B cell (primary cell): ENCODE results near the gene MCOLN1. TPM values are rescaled to one million over a fixed set of nuclear protein-coding genes. Genes with fewer than 3 reads are reported as not detected.

Source experiments
- ATAC-seq: fragments of 200-7000 bp; cut with Tn5 transposase; one replicate; pipeline ENCODE4 v1.10.0; 2021; ENCODE audit warnings: low read depth, mild to moderate bottlenecking, moderate number of reproducible peaks, moderate library complexity
- CTCF ChIA-PET: fragments of 350-600 bp; sonication (Branson Sonifier 250); formaldehyde crosslinking; loops from one replicate; lab custom pipeline; 2021; ENCODE audit warnings: antibody characterized with exemption, inconsistent platforms; lab: Charles Lee
- POLR2A ChIA-PET: fragments of 350-600 bp; sonication (Branson Sonifier 250); formaldehyde crosslinking; loops from one replicate; lab custom pipeline; 2021; ENCODE audit warnings: antibody characterized with exemption; lab: Charles Lee
- DNase-seq: peaks from one replicate; pipeline ENCODE4 v3.0.0; 2013
- H2AFZ ChIP-seq: 2 replicates; pipeline ENCODE4 v1.6.1; 2012; ENCODE audit warnings: mild to moderate bottlenecking, low read depth, low read length; ENCODE audit not compliant: insufficient read depth, poor library complexity, severe bottlenecking
- H3K27ac ChIP-seq, 2 donors: 1 replicate in 1 of 2; 2 replicates in 1 of 2; pipeline ENCODE4 v1.5.1; 2012 to 2013; ENCODE audit warnings: low read length in 2 of 2, mild to moderate bottlenecking in 2 of 2, moderate library complexity in 1 of 2
- H3K27me3 ChIP-seq, 4 experiments: fragments of 200-600 bp in 1 of 4; sonication (generic) in 1 of 4; replicated peaks in 1 of 4; 1 replicate in 2 of 4; 2 replicates in 2 of 4; pipeline versions ENCODE4 v1.6.1 to v1.7.0; 2013 to 2016; ENCODE audit warnings: low read length in 3 of 4, mild to moderate bottlenecking in 2 of 4, mixed read lengths in 1 of 4, moderate library complexity in 1 of 4; ENCODE audit not compliant: insufficient read depth in 4 of 4, control insufficient read depth in 3 of 4; ENCODE audit errors: control extremely low read depth in 1 of 4
- H3K36me3 ChIP-seq, 2 experiments: replicated peaks in 1 of 2; 1 replicate in 1 of 2; 2 replicates in 1 of 2; pipeline versions ENCODE4 v1.6.1 to v1.7.1; 2013; ENCODE audit warnings: low read length in 1 of 2; ENCODE audit not compliant: insufficient read depth in 2 of 2, control insufficient read depth in 1 of 2; ENCODE audit errors: control extremely low read depth in 1 of 2, extremely low read depth in 1 of 2
- H3K4me1 ChIP-seq, 2 donors: fragments of 200-600 bp in 1 of 2; sonication (generic) in 1 of 2; 1 replicate in 1 of 2; 2 replicates in 1 of 2; pipeline versions ENCODE4 v1.5.1 to v1.6.1; 2013 to 2017; ENCODE audit warnings: low read length in 2 of 2; ENCODE audit not compliant: control insufficient read depth in 2 of 2, insufficient read depth in 2 of 2
- H3K4me2 ChIP-seq: replicated peaks from 2 replicates; pipeline ENCODE3; 2012; ENCODE audit warnings: mild to moderate bottlenecking, low read depth, low read length; ENCODE audit not compliant: poor library complexity, severe bottlenecking
- H3K4me3 ChIP-seq, 5 experiments: fragments of 200-600 bp in 1 of 5; sonication (generic) in 1 of 5; 1 replicate in 3 of 5; 2 replicates in 2 of 5; pipeline versions ENCODE4 v1.5.1 to v1.7.0; 2011 to 2016; ENCODE audit warnings: low read length in 4 of 5, mild to moderate bottlenecking in 4 of 5, low read depth in 2 of 5, control low read depth in 1 of 5, moderate library complexity in 1 of 5; ENCODE audit not compliant: insufficient read depth in 1 of 5; ENCODE audit errors: control extremely low read depth in 1 of 5, extremely low read depth in 1 of 5
- H3K79me2 ChIP-seq: fragments of 200-600 bp; sonication (generic); one replicate; pipeline ENCODE4 v1.6.0; 2016; ENCODE audit warnings: low read length; ENCODE audit not compliant: control insufficient read depth, insufficient read depth
- H3K9ac ChIP-seq: fragments of 200-600 bp; sonication (generic); 2 replicates; pipeline ENCODE4 v1.6.1; 2017; ENCODE audit warnings: mild to moderate bottlenecking, low read length, moderate library complexity
- H3K9me3 ChIP-seq, 3 donors: one replicate each; pipeline versions ENCODE4 v1.6.1 to v1.7.1; 2013; ENCODE audit warnings: low read length in 2 of 3; ENCODE audit not compliant: control insufficient read depth in 2 of 3, insufficient read depth in 1 of 3; ENCODE audit errors: control extremely low read depth in 1 of 3
- H4K20me1 ChIP-seq: 2 replicates; pipeline ENCODE4 v1.6.0; 2012; ENCODE audit warnings: mild to moderate bottlenecking, low read length; ENCODE audit not compliant: insufficient read depth, control insufficient read depth, poor library complexity, severe bottlenecking
- H3K27ac Mint-ChIP-seq: one replicate; pipeline ENCODE4 v1.8.0; 2021; ENCODE audit warnings: mixed read lengths
- H3K27me3 Mint-ChIP-seq: one replicate; pipeline ENCODE4 v1.8.0; 2021; ENCODE audit warnings: mixed read lengths
- H3K4me1 Mint-ChIP-seq: one replicate; pipeline ENCODE4 v1.8.0; 2021; ENCODE audit warnings: mixed read lengths
- H3K4me3 Mint-ChIP-seq: one replicate; pipeline ENCODE4 v1.8.0; 2021; ENCODE audit warnings: mixed read lengths
- H3K9me3 Mint-ChIP-seq: one replicate; pipeline ENCODE4 v1.8.0; 2022; ENCODE audit warnings: mixed read lengths; ENCODE audit not compliant: insufficient read depth
- EZH2 ChIP-seq: IDR thresholded peaks from 2 replicates; pipeline ENCODE4 v1.6.1; 2012; ENCODE audit warnings: borderline replicate concordance, low read depth, mild to moderate bottlenecking, moderate library complexity, low read length; ENCODE audit not compliant: insufficient read depth, poor library complexity, severe bottlenecking
- WGBS: methylation state at CpG from one replicate; pipeline ENCODE4 v1.1.5; 2013; ENCODE audit warnings: missing lambda C conversion rate; ENCODE audit not compliant: insufficient coverage; 5-methylcytosine and 5-hydroxymethylcytosine counted together
- intact Hi-C: fragments of 100-400 bp; cut with micrococcal nuclease; formaldehyde crosslinking; loops from one replicate; pipeline ENCODE4 v1.10.0; 2022
- polyA plus RNA-seq: library from polyadenylated mRNA; depleted of rRNA; stranded (reverse); fragments of >200 nt; gene quantifications from 2 replicates; pipeline ENCODE4 v1.2.3, GENCODE V29; 2012
- total RNA-seq, 2 donors: library from RNA; stranded (reverse); fragments of 120-200 nt in 1 of 2; gene quantifications; 1 replicate in 1 of 2; 2 replicates in 1 of 2; pipeline versions ENCODE4 v1.2.3 to v1.2.4, GENCODE V29; 2013 to 2022
- TF ChIP-seq, protein P1 (sequence below): fragments of 200-600 bp; IDR thresholded peaks from one replicate; pipeline ENCODE4 v1.8.0; 2022; ENCODE audit warnings: antibody characterized with exemption, mild to moderate bottlenecking

The MCOLN1 gene
- total and polyA plus RNA-seq, 2 donors (not counting 1 experiment from before 2014, with no cell fraction given), result 12.5 to 19.0 TPM

DNA sequence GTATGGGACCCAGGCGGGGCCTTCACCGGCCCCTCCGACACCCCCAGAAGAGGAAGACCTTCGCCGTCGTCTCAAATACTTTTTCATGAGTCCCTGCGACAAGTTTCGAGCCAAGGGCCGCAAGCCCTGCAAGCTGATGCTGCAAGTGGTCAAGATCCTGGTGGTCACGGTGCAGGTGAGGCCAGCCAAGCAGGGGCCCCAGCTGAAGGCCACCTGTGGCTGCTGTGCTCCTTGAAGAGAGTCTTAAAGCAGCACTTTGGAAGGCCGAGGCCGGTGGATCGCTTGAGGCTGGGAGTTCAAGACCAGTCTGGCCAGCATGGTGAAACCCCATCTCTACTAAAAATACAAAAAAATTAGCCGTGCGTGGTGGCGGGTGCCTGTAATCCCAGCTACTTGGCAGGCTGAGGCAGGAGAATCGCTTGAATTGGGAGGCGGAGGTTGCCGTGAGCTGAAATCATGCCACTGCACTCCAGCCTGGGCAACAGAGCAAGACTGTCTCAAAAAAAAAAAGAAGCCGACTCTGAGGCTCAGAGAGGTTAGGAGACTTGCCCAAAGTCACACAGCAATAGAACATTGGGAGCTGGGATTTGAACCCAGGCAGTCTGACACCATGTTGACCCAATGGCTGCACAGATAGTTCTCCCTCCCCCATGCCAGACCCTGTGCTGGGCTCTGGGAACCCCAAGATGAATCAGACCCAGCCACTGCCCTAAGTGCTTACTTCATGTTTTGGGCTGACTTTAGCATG is 2.7 kb downstream of the MCOLN1 start:
- Histone ChIP-seq H3K79me2 (no peaks in the 10 kb centered on the region), H3K9ac (no peak overlapping the region), H2AFZ (no peak overlapping the region), H3K4me2 (no peak overlapping the region), H3K27me3 (no peaks in the 10 kb centered on the region), H3K27ac (no peak overlapping the region), H3K4me1 (peaks cover 13 to 23% of the 10 kb centered on the region in 2 donors), H3K36me3 (peaks cover 0 to 7% of the 10 kb centered on the region in 2 experiments), H4K20me1 (no peaks in the 10 kb centered on the region), H3K4me3 (no peak overlapping the region), H3K9me3 (peaks cover 0 to 3% (median 0%) of the 10 kb centered on the region in 3 donors)
- Mint-ChIP-seq H3K27me3 (no peaks in the 10 kb centered on the region), H3K4me1 (peaks cover 12% of the 10 kb centered on the region), H3K4me3 (peak overlapping the region; percentile 29), H3K27ac (no peak overlapping the region), H3K9me3 (no peaks in the 10 kb centered on the region)
- ATAC-seq (no peak), DNase-seq (no peak)
- TF ChIP-seq, protein P1, sequence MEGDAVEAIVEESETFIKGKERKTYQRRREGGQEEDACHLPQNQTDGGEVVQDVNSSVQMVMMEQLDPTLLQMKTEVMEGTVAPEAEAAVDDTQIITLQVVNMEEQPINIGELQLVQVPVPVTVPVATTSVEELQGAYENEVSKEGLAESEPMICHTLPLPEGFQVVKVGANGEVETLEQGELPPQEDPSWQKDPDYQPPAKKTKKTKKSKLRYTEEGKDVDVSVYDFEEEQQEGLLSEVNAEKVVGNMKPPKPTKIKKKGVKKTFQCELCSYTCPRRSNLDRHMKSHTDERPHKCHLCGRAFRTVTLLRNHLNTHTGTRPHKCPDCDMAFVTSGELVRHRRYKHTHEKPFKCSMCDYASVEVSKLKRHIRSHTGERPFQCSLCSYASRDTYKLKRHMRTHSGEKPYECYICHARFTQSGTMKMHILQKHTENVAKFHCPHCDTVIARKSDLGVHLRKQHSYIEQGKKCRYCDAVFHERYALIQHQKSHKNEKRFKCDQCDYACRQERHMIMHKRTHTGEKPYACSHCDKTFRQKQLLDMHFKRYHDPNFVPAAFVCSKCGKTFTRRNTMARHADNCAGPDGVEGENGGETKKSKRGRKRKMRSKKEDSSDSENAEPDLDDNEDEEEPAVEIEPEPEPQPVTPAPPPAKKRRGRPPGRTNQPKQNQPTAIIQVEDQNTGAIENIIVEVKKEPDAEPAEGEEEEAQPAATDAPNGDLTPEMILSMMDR, result no peak
- TF ChIP-seq EZH2, result no peak
- intact Hi-C loops, result loop anchor here (5.0 kb wide), 1 partner anchor 1803 kb away; the partner anchor contains the start of genes CATSPERD and LONP1
- ChIA-PET CTCF (no interaction called here), POLR2A (no interaction called here)
- WGBS, result 95% methylated on average over 15 of the region's 20 CpGs
